ENCODE data around the gene UGGT1. TPM values are rescaled to one million over a fixed set of nuclear protein-coding genes. Genes with fewer than 3 reads are reported as not detected.
A peak's percentile ranks its signal among the peaks of the same experiment; 100 is the strongest.

UGGT1 gene
- total RNA-seq, 4 donors from 2014 or later = 17.8 to 57.2 (median 27.2) TPM

DNA sequence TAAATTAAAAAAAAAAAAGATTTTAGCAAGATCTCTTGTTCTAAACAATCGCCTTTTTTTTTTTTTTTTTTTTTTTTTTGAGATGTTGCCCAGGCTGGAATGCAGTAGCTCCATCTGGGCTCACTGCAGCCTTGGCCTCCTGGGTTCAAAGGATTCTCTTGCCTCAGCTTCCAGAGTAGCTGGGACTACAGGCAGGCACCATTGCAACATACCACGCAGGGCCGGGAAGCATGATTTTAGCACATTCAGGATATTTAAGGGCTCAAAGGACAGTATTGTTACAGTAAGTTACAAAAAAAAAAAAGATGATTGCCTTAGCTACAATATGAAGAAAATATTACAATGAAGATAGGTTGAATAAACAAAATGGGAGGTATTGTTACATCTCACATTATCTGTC is 33.7 kb upstream of the UGGT1 start:
- peak in 1 of 2 donors; percentile 28 for DNase-seq (ENCODE audit: low spot score in 2 of 2)
- no peak overlapping the region for H3K4me3 ChIP-seq (ENCODE audit: low read depth, poor library complexity, severe bottlenecking)
- 73 to 76% methylated on average over 3 of the region's 3 CpGs for WGBS, 2 donors
- intact Hi-C loops (cut with DNase I; ENCODE audit: low total_unique reads) = no loop called here
- TF ChIP-seq, protein P1, sequence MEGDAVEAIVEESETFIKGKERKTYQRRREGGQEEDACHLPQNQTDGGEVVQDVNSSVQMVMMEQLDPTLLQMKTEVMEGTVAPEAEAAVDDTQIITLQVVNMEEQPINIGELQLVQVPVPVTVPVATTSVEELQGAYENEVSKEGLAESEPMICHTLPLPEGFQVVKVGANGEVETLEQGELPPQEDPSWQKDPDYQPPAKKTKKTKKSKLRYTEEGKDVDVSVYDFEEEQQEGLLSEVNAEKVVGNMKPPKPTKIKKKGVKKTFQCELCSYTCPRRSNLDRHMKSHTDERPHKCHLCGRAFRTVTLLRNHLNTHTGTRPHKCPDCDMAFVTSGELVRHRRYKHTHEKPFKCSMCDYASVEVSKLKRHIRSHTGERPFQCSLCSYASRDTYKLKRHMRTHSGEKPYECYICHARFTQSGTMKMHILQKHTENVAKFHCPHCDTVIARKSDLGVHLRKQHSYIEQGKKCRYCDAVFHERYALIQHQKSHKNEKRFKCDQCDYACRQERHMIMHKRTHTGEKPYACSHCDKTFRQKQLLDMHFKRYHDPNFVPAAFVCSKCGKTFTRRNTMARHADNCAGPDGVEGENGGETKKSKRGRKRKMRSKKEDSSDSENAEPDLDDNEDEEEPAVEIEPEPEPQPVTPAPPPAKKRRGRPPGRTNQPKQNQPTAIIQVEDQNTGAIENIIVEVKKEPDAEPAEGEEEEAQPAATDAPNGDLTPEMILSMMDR (IDR thresholded peaks at IDR 0.05) = no peak
- no peak for TF ChIP-seq POLR2A (IDR thresholded peaks at IDR 0.05)

DNA sequence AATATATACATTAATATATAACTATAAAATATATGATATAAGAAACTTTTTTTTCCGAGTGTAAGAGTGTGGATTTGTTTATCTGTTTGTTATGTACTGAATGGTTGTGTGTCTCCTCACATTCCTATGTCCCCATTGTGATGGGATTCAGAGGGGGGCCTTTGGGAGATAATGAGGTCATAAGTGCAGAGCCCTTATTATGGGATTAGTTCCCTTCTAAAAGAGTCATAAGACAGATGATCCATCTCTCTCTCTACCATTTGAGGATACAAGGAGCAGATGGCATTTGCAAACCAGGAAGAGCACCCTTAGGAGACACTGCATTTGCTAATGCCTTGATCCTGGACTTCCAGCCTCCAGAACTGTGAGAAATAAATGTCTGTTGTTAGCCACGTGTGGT is 32.9 kb upstream of the UGGT1 start:
- 44 to 85% methylated on average over 2 of the region's 2 CpGs for WGBS, 2 donors
- intact Hi-C loops (cut with DNase I; ENCODE audit: low total_unique reads) = no loop called here

DNA sequence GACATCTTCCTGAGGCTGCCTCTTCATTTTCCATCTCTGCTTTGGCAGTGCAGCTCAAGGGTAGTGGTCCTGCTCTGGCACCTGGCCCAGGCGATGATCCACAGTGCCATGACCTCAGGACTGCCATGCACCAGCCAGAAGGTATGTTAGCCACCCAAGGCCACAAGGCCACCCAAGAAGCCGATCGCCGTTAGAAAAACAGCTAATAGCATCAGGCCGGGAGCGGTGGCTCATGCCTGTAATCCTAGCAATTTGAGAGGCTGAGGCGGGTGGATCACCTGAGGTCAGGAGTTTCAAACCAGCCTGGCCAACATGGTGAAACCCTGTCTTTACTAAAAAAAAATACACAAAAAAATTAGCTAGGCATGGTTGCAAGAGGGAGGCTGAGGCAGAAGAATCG is 28.4 kb upstream of the UGGT1 start:
- WGBS, 2 donors = 75 to 95% methylated on average over 8 of the region's 8 CpGs
- TF ChIP-seq, protein P1 (IDR thresholded peaks at IDR 0.05) = no peak
- TF ChIP-seq POLR2A (IDR thresholded peaks at IDR 0.05) = no peak
- no peak overlapping the region for H3K4me3 ChIP-seq (ENCODE audit: low read depth, poor library complexity, severe bottlenecking)
- peak in 1 of 2 donors; percentile 3 for DNase-seq (ENCODE audit: low spot score in 2 of 2)
- intact Hi-C loops (cut with DNase I; ENCODE audit: low total_unique reads) = no loop called here

More for the DNA sequence above, 32.9 kb upstream of the UGGT1 start:
- H3K4me3 ChIP-seq (ENCODE audit: low read depth, poor library complexity, severe bottlenecking) = no peak overlapping the region
- DNase-seq (ENCODE audit: low spot score in 2 of 2) = no peak
- TF ChIP-seq POLR2A (IDR thresholded peaks at IDR 0.05) = no peak

DNA sequence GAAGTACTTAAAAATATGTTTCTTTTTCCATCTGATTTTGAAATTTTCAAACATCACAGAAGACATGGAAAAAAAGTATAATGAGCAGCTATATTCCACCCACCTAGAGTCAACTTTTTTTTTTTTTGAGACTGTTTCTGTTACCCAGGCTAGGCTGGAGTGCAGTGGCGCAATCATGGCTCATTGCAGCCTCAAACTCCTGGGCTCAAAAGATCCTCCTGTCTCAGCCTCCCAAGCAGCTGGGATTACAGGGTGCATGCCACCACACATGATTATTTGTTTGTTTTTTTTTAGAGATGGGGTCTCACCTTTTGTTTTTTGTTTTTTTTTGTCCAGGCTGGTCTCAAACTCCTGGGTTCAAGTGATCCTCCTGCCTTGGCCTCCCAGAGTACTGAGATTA is 26.6 kb upstream of the UGGT1 start:
- TF ChIP-seq, protein P1 (IDR thresholded peaks at IDR 0.05) = no peak
- TF ChIP-seq POLR2A (IDR thresholded peaks at IDR 0.05) = no peak

DNA sequence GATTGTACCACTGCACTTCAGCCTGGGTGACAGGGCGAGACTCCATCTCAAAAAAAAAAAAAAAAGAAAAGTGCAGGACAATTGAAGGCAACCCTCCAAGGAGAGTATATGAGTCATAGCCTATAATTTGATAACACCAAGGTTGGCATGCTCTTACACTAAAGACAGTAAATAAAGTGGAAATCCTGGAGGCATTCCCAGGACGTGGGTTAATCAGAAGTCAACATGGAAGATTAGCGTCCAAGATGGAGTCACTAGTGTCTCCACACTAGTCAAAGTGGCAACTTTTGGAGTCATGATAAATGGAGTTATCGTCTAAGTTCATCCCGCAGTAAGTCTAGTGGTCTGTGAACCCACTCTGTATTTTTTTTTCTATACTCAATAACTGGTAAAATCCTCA is 21.2 kb upstream of the UGGT1 start:
- no peak for DNase-seq (ENCODE audit: low spot score in 2 of 2)
- intact Hi-C loops (cut with DNase I; ENCODE audit: low total_unique reads) = no loop called here
- no peak overlapping the region for H3K4me3 ChIP-seq (ENCODE audit: low read depth, poor library complexity, severe bottlenecking)
- WGBS, 2 donors = 65% methylated on average over 5 of the region's 5 CpGs
- TF ChIP-seq, protein P1 (IDR thresholded peaks at IDR 0.05) = no peak
- TF ChIP-seq POLR2A (IDR thresholded peaks at IDR 0.05) = no peak

More for the DNA sequence above, 26.6 kb upstream of the UGGT1 start:
- DNase-seq (ENCODE audit: low spot score in 2 of 2) = peak in 1 of 2 donors; percentile 66
- intact Hi-C loops (cut with DNase I; ENCODE audit: low total_unique reads) = no loop called here
- H3K4me3 ChIP-seq (ENCODE audit: low read depth, poor library complexity, severe bottlenecking) = no peak overlapping the region
- WGBS, 2 donors = 96 to 97% methylated on average over 1 of the region's 1 CpG

DNA sequence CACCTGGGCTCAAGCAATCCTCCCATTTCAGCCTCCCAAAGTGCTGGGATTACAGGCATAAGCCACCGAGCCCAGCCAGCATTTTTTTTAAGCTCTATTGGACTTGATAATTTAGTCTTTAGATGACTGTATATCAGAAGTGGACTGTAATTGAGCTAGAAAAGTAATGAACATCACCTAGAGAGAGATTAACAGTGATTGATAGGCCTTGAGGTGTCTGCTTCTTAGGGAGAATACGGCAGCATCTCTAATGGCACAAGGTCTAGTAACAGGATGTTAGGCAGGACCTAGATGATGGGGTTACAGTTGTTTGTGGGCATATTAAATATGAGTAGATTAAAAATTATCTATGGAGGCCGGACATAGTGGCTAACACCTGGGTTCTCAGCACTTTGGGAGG is 17.7 kb upstream of the UGGT1 start:
- DNase-seq (ENCODE audit: low spot score in 2 of 2) = no peak
- intact Hi-C loops (cut with DNase I; ENCODE audit: low total_unique reads) = no loop called here
- no peak overlapping the region for H3K4me3 ChIP-seq (ENCODE audit: low read depth, poor library complexity, severe bottlenecking)
- TF ChIP-seq, protein P1 (IDR thresholded peaks at IDR 0.05) = no peak
- TF ChIP-seq POLR2A (IDR thresholded peaks at IDR 0.05) = no peak
- 83 to 87% methylated on average over 3 of the region's 3 CpGs for WGBS, 2 donors

Measured in lower leg skin (tissue), 4 donors.